Glutamatergic neuron (in vitro differentiated cells): ENCODE results near the gene ARHGAP40. TPM values are rescaled to one million over a fixed set of nuclear protein-coding genes. Genes with fewer than 3 reads are reported as not detected.
A peak's percentile ranks its signal among the peaks of the same experiment; 100 is the strongest.

Source experiments
- DNase-seq: peaks from one replicate; pipeline ENCODE4 v3.0.0; 2022
- H3K27ac Mint-ChIP-seq: one replicate; pipeline ENCODE4 v1.8.0; 2020; ENCODE audit warnings: mild to moderate bottlenecking, mixed read lengths, inconsistent platforms; ENCODE audit not compliant: unreplicated experiment
- H3K27me3 Mint-ChIP-seq: one replicate; pipeline ENCODE4 v1.8.0; 2020; ENCODE audit warnings: mild to moderate bottlenecking, moderate library complexity, mixed read lengths, inconsistent platforms; ENCODE audit not compliant: unreplicated experiment
- H3K36me3 Mint-ChIP-seq: one replicate; pipeline ENCODE4 v1.8.0; 2020; ENCODE audit warnings: mild to moderate bottlenecking, mixed read lengths, inconsistent platforms; ENCODE audit not compliant: unreplicated experiment
- H3K4me1 Mint-ChIP-seq: one replicate; pipeline ENCODE4 v1.8.0; 2020; ENCODE audit warnings: mild to moderate bottlenecking, low read depth, mixed read lengths, inconsistent platforms; ENCODE audit not compliant: unreplicated experiment
- H3K4me3 Mint-ChIP-seq: one replicate; pipeline ENCODE4 v1.8.0; 2020; ENCODE audit warnings: mild to moderate bottlenecking, mixed read lengths, inconsistent platforms; ENCODE audit not compliant: unreplicated experiment
- H3K9me3 Mint-ChIP-seq: one replicate; pipeline ENCODE4 v1.8.0; 2020; ENCODE audit warnings: mild to moderate bottlenecking, moderate library complexity, mixed read lengths, inconsistent platforms; ENCODE audit not compliant: unreplicated experiment
- CTCF ChIP-seq: fragments of 200-600 bp; sonication (generic); IDR thresholded peaks from one replicate; pipeline ENCODE4 v1.5.0; 2021; ENCODE audit not compliant: partially characterized antibody, unreplicated experiment
- long read RNA-seq: library from polyadenylated mRNA; unstranded; transcript quantifications from one replicate; pipeline ENCODE4 v2.0.0, GENCODE V29; 2020; ENCODE audit not compliant: unreplicated experiment
- total RNA-seq: library from RNA; stranded (reverse); fragmentation: NEBNext Ultra II Directional; extraction: Animal tissue kit (Norgen Biotek cat#: 25700); gene quantifications from one replicate; pipeline ENCODE4 v1.2.1, GENCODE V29; 2021; ENCODE audit not compliant: unreplicated experiment

The ARHGAP40 gene
- total RNA-seq, result not detected
- long read RNA-seq, result 0 reads

GRCh38 chr20:38601216-38602184 lies at the start of gene ARHGAP40:
Gene ARHGAP40 (plus strand): TSS chr20:38601809.
- peaks cover 15% of the 10 kb centered on the region for H3K27me3 Mint-ChIP-seq
- H3K27ac Mint-ChIP-seq, result no peak within 1 kb of the TSS
- peak; percentile 32 for DNase-seq
- no peak for TF ChIP-seq CTCF
- H3K9me3 Mint-ChIP-seq, result no peaks in the 10 kb centered on the region
- H3K4me1 Mint-ChIP-seq, result no peaks in the 10 kb centered on the region
- no peak within 1 kb of the TSS for H3K4me3 Mint-ChIP-seq
- peaks cover 10% of the 10 kb centered on the region for H3K36me3 Mint-ChIP-seq

- no peak for DNase-seq
- Mint-ChIP-seq H3K27ac (no peak overlapping the region), H3K36me3 (no peaks in the 10 kb centered on the region), H3K27me3 (no peaks in the 10 kb centered on the region), H3K9me3 (no peaks in the 10 kb centered on the region), H3K4me1 (no peaks in the 10 kb centered on the region), H3K4me3 (no peak overlapping the region)
- no peak for TF ChIP-seq CTCF
Measured at GRCh38 chr20:38554986-38555385, 46.6 kb upstream of the ARHGAP40 start.

- H3K4me1 Mint-ChIP-seq, result no peaks in the 10 kb centered on the region
- no peak overlapping the region for H3K4me3 Mint-ChIP-seq
- H3K9me3 Mint-ChIP-seq, result no peaks in the 10 kb centered on the region
- no peak overlapping the region for H3K27ac Mint-ChIP-seq
- no peaks in the 10 kb centered on the region for H3K36me3 Mint-ChIP-seq
- H3K27me3 Mint-ChIP-seq, result no peaks in the 10 kb centered on the region
- no peak for TF ChIP-seq CTCF
- DNase-seq, result no peak
Measured at GRCh38 chr20:38555395-38555794, 46.2 kb upstream of the ARHGAP40 start.

- TF ChIP-seq CTCF, result no peak
- no peak overlapping the region for H3K27ac Mint-ChIP-seq
- no peaks in the 10 kb centered on the region for H3K9me3 Mint-ChIP-seq
- DNase-seq, result no peak
- no peaks in the 10 kb centered on the region for H3K36me3 Mint-ChIP-seq
- H3K4me1 Mint-ChIP-seq, result no peaks in the 10 kb centered on the region
- no peaks in the 10 kb centered on the region for H3K27me3 Mint-ChIP-seq
- H3K4me3 Mint-ChIP-seq, result no peak overlapping the region
Measured at GRCh38 chr20:38557174-38557573, 44.4 kb upstream of the ARHGAP40 start.
